ENCODE results near the gene LYZL1.
"Not testable (repeated sequence)": the region's sequence is repeated elsewhere in the genome, so short reads cannot be mapped to it uniquely, and the experiment has no call there.

DNA sequence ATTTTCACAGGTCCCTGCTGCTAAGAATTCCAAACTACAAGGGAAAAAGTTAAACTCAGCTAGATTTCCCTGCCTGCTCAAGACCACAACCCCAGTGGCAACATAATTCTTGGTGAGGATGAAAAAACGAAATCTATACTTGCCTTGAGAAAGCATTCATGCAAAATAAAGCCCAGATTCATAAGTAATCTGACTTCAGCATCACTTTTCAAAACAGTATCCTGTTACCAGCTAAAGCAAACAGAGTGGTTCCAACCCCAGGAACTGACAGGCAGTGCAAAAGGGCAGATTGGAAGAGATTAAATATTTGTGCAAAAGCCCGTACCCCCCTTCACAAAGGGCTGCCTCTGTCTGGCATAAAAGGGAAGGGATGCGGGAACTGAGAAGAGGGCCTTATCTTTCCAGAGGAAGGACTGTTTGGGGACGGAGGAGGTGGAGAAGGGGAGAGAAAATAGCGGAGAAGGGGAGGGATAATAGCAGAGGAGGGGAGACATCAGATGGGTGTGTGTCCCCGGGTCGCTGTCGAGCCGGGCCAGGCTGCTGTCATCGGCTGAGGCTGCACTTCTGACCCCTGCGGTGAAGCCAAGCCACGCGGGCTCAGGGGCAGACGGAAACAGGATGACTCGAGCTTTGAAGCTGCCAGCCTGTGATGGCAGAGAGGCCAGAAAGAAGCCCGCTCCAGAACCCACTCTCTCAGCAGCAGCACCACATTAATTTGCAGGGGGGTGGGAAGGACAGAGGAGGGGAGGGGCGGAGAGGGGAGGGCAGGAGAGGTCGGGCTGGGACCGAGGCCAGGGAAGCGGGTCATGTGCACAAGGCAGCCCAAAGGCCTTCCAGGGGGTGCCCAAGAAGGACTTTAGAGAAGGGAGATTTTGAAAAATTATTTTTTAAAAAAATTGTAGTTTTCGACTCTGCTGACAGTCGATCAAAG, 29.5 kb downstream of the LYZL1 start:
- TF ChIP-seq YY1 (IDR thresholded peaks at IDR 0.05; ENCODE audit: low read depth, low read length); POLR2A (IDR thresholded peaks at IDR 0.05; ENCODE audit: control extremely low read depth in 1 of 2, low read depth in 2 of 2, low read length in 2 of 2); POLR2AphosphoS5 (IDR thresholded peaks at IDR 0.05; ENCODE audit: low read depth, low read length); SRF (IDR thresholded peaks at IDR 0.05; ENCODE audit: low read depth, low read length); SP1 (IDR thresholded peaks at IDR 0.05; ENCODE audit: low read depth, low read length); JUND (IDR thresholded peaks at IDR 0.05; ENCODE audit: low read length); CEBPB (IDR thresholded peaks at IDR 0.05; ENCODE audit: low read depth, low read length); SP2 (IDR thresholded peaks at IDR 0.05; ENCODE audit: low read length); MAFK (IDR thresholded peaks at IDR 0.05; ENCODE audit: low read depth, low read length): not testable (repeated sequence)
- TF ChIP-seq, protein P1, sequence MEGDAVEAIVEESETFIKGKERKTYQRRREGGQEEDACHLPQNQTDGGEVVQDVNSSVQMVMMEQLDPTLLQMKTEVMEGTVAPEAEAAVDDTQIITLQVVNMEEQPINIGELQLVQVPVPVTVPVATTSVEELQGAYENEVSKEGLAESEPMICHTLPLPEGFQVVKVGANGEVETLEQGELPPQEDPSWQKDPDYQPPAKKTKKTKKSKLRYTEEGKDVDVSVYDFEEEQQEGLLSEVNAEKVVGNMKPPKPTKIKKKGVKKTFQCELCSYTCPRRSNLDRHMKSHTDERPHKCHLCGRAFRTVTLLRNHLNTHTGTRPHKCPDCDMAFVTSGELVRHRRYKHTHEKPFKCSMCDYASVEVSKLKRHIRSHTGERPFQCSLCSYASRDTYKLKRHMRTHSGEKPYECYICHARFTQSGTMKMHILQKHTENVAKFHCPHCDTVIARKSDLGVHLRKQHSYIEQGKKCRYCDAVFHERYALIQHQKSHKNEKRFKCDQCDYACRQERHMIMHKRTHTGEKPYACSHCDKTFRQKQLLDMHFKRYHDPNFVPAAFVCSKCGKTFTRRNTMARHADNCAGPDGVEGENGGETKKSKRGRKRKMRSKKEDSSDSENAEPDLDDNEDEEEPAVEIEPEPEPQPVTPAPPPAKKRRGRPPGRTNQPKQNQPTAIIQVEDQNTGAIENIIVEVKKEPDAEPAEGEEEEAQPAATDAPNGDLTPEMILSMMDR (IDR thresholded peaks at IDR 0.05; ENCODE audit: control extremely low read depth in 1 of 3, insufficient read depth in 1 of 3, low read depth in 1 of 3, low read length in 3 of 3): not testable (repeated sequence)
- TF ChIP-seq, protein P2, sequence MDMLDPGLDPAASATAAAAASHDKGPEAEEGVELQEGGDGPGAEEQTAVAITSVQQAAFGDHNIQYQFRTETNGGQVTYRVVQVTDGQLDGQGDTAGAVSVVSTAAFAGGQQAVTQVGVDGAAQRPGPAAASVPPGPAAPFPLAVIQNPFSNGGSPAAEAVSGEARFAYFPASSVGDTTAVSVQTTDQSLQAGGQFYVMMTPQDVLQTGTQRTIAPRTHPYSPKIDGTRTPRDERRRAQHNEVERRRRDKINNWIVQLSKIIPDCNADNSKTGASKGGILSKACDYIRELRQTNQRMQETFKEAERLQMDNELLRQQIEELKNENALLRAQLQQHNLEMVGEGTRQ (IDR thresholded peaks at IDR 0.05; ENCODE audit: low read length): not testable (repeated sequence)
- TF ChIP-seq, protein P3, sequence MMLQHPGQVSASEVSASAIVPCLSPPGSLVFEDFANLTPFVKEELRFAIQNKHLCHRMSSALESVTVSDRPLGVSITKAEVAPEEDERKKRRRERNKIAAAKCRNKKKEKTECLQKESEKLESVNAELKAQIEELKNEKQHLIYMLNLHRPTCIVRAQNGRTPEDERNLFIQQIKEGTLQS (IDR thresholded peaks at IDR 0.05; ENCODE audit: insufficient read depth, low read depth, low read length): not testable (repeated sequence)

Data from H1 (cell line).